HG03196 (cell line): ENCODE data around the gene WAPL.
"Not testable (repeated sequence)": the region's sequence is repeated elsewhere in the genome, so short reads cannot be mapped to it uniquely, and the experiment has no call there.

ENCODE experiments used
- ATAC-seq: cut with Tn5 transposase; IDR thresholded peaks from one replicate; pipeline ENCODE4 v1.9.1; 2021; ENCODE audit not compliant: unreplicated experiment

The WAPL gene

GRCh38 chr10:86525713-86526112 lies 4.1 kb upstream of the WAPL start:
- ATAC-seq: not testable (repeated sequence)

GRCh38 chr10:86524225-86524962 lies 2.8 kb upstream of the WAPL start:
- ATAC-seq: no peak

GRCh38 chr10:86523348-86523747 lies 1.8 kb upstream of the WAPL start:
- no peak for ATAC-seq

DNA sequence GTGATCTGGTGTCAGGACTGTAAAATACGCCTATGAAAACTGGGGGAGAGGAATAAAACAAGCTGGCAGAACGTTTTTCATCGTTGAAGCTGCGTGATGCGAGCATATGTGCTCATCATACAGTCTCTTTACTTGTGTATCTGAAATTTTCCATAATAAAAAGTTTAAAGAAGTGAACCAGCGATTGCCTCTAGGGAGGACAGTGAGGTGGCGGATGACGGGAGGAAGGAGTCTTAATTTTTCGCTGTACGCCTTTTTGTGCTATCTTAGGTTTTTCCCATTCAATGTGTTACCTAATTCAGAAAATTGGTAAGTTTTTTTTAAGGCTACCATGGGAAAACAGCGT lies 891 bp upstream of the WAPL start:
- no peak for ATAC-seq

GRCh38 chr10:86520871-86521677 lies 518 bp downstream of the WAPL start:
- peak; percentile 26 for ATAC-seq

DNA sequence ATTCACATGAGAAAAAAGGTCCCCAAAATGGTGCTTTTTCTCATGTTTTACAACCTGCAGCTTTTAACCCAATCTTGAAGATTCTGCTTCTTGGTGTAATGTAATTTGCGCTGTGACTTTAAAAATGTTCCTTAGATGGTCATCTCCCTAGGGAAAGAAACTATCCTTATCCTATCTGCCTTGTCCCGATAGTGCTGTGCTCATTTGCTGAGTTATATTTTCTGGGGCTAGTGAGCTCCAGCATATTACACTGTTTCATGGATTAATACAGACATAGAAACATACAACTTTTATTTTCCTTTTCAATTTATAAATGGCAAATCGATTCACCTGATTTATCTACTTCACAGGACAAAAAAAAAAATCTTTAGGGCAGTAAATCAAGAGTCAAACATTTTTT lies 2.8 kb downstream of the WAPL start:
- ATAC-seq: no peak

GRCh38 chr10:86512137-86512536 lies 9.5 kb downstream of the WAPL start:
- ATAC-seq: no peak

DNA sequence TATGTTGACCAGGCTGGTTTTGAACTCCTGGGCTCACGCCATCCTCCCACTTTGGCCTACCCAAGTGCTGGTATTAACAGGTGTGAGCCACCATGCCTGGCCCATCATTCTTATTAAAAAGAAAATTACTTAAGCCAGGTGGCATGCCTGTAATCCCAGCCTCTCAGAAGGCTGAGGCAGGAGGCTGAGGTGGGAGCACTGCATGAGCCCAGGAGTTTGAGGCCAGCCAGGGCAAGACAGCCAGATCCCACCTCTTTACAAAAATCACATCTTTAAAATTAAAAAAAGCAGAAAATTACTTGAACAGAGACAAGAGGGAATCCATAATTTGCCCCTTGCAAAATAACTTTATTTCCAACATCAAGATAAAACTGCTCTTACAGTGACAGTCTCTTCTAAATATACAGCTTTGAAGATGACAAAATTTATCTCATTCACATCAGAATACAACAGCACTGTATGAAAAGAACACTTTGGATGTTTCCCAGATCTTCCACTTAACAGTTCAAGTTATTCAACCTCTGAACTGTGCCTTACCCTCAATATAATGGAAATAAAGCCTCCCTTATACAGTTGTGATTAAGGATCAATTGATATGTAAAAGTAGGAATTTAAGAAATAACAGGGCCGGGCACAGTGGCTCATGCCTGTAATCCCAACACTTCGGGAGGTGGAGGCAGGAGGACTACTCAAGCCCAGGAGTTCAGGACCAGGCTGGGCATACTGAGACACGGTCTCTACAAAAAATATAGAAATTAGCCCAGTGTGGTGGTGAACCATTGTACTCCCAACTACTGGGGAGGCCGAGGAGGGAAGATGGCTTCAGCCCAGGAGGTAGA lies 10.3 kb downstream of the WAPL start:
- no peak for ATAC-seq

GRCh38 chr10:86509145-86509544 lies 12.4 kb downstream of the WAPL start:
- ATAC-seq: no peak

DNA sequence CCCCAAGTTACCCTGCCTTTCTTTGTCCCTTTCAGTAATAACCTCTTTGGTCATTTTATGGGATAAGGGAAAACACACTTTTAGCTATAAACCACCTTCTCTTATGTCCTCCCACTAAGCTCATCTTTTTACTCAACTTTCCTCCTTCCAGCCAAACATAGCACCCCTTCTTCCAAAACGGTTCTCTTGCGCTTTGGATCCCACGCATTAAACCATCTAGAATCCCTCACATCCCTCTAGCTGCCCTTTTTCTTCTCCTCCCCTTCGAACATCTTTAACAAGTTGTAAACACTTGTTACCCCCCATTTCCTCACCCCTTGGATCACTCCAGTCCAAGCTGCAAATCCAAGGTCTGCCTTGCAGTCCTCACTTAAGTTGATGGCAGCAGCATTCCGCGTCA lies 13.4 kb downstream of the WAPL start:
- no peak for ATAC-seq

DNA sequence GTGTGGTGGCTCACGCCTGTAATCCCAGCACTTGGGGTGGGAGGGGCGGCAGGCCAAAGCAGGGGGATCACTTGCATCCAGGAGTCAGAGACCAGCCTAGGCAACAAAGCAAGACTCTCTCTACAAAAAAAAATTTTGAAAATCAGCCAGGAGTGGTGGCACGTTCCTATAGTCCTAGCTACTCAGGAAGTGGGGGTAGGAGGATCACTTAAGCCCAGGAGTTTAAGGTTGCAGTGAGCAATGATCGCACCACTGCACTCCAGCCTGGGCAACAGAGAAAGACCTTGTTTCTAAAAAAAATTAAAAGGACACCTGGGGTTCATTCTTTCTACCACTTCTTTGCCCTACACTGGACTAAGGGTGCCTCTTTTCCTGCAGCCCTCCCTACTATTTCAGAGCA lies 15.1 kb downstream of the WAPL start:
- ATAC-seq: no peak

GRCh38 chr10:86506062-86506461 lies 15.5 kb downstream of the WAPL start:
- no peak for ATAC-seq

DNA sequence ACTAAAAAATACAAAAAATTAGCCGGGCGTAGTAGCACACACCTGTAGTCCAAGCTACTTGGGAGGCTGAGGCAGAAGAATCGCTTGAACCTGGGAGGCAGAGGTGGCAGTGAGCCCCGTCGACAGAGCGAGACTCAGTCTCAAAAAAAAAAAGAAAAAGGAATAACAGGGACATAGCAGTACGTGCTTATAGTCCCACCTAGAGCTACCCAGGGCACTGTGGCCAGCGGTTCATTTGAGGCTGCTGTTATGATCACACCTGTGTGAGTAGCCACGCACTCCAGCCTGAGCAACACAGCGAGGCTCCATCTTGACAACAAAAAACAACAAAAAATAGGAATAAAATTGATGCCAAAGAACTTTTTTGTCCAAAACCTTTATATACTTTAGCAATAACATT lies 17.1 kb downstream of the WAPL start:
- no peak for ATAC-seq

- no peak for ATAC-seq
These were observed 20.7 kb downstream of the WAPL start for GRCh38 chr10:86500846-86501245.

DNA sequence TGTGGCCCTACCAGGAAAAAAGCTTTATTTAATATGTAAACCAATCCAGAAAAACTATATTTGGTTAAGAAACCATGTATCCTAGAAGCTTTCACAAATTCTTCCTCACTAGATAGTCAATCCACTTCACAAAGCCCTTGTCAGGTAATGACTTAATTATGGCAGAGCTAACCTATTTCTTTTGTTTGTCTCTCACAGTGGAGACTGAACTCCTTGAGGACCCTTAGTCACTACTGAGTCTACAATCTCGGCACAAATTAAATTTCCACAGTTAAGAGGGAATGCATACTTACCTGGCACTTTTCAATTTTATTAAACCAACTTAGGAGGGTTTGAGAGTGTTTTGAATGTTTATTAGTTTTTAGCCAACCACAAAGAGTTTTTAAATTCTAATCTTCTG lies 23.0 kb downstream of the WAPL start:
- ATAC-seq: no peak

DNA sequence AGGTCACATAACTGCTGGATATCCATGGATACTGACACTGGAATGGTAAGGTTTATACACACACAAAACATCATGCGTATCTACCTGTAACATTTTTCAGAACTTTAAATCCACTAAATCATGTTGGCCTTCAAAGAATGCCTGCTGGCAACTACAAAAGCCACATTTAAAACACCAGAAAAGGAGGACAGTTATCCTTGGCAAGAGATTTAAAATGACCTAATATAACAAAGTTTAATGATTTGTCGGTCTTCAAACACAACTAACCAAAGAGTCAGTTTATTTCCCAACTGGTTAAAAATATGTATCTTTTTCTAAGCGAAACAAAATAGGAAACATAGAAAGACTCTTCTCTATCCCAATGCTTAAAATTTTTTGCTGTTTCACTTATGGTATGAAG lies 24.0 kb downstream of the WAPL start:
- ATAC-seq: no peak

DNA sequence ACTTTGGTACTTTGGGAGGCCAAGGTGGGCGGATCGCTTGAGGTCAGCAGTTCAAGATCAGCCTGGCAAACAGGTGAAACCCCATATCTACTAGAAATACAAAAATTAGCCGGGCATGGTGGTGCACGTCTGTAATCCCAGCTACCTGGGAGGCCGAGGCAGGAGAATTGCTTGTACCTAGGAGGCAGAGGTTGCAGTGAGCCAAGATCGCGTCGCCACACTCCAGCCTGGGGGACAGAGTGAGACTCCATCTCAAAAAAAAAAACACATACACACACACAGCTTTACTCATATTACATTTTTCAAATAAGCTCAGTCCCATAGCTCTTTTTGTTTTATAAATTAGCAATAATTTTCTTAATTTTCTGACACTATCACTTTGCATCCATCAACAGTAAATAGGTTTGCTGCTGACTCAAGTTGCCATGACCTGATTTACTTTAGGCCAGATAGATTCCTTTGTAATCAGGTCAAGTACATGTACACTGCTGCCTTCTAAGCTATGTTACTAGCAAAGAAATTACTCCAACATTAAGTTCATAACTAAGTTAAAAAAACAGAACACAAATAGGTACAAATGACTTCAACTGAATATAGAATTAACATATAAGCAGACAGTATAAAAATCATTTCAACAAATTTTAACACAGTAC lies 31.5 kb downstream of the WAPL start:
- ATAC-seq: no peak

DNA sequence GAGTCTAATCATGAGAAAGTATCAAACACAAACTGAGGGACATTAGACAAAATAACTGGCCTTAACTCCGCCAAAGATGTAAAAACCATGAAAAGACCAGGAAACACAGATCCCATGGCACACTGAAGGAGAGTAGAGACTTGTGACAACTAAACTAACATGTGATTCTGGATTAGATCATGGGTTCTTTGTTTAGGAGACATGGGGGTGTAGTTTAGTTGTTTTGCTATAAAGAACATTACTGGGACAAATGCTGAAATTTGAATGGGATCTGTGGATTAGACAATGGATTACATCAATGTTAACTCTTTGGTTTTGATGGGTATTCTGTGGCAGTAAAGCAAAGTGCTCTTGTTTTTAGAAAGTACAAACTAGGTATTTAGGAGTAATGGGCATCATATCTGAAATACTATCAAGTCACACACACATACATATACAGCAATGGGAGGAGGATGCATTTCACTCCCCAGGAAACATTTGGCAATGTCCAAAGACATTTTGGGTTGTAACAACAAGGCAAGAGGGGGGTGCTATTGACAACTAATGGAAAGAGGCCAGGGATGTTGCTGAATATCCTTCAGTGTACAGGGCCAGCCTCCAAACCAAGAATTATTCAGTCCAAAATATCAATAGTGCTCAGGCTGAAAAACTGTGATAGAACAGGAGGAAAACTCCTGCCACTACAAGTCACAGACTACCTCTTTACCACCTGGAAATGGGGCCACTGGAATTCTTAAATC lies 32.4 kb downstream of the WAPL start:
- no peak for ATAC-seq

DNA sequence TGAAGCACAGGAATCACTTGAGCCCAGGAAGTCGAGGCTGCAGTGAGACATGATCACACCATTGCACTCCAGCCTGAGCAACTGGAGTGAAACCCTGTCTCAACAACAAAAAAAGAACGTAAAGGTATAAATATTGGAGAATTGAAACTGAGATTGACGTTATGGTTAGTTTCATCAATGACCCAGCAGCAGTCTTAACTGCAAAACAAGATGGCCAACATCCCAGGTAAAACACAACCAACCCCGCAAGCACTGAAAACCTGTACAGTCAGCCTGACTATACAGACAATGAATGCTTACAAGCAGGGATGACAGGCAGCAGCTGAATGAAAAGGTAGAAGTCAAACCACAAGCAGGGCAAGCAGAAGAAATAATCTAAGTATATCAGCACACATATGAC lies 34.7 kb downstream of the WAPL start:
- ATAC-seq: no peak

- no peak for ATAC-seq
These were observed 37.9 kb downstream of the WAPL start for GRCh38 chr10:86483664-86484063.

DNA sequence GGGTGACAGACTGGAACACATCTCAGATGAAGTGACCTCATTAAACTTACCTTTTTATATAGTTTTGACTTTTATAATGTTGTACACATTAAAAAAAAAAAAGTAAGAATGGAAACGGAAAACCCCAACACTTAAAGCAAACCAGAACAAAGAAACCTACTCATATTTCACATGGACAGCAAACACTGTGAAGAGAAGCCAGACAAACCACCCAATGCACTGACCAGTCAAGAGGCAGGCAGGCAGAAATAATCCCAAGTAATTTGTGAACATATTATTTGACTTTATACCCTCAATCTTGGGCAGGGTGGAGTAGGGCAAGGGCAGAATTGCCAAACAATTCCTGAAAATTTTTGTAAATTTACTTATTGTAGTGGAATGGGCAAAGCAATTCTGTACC lies 39.8 kb downstream of the WAPL start:
- ATAC-seq: no peak
